Activated CD8-positive, alpha-beta T cell treated with anti-CD3 and anti-CD28 coated beads, Interleukin-2, amount 10 ng/mL, durations not matched to agents 7 days and 5 days (primary cell): ENCODE data around the gene MAMLD1. TPM values are rescaled to one million over a fixed set of nuclear protein-coding genes. Genes with fewer than 3 reads are reported as not detected.

ENCODE experiments used
- ATAC-seq: fragments of 150-1000 bp; cut with Tn5 transposase; one replicate; pipeline ENCODE4 v1.10.0; 2021; ENCODE audit warnings: moderate library complexity
- CTCF ChIA-PET: fragments of 350-600 bp; sonication (Branson Sonifier 250); formaldehyde crosslinking; loops from one replicate; lab custom pipeline; 2021; ENCODE audit warnings: antibody characterized with exemption; lab: Charles Lee
- POLR2A ChIA-PET: fragments of 350-600 bp; sonication (Branson Sonifier 250); formaldehyde crosslinking; loops from one replicate; lab custom pipeline; 2021; ENCODE audit warnings: antibody characterized with exemption; lab: Charles Lee
- DNase-seq: peaks from one replicate; pipeline ENCODE4 v3.0.0-alpha.2; 2020
- H3K27ac Mint-ChIP-seq: one replicate; pipeline ENCODE4 v1.8.0; 2021; ENCODE audit warnings: mild to moderate bottlenecking, mixed read lengths
- H3K27me3 Mint-ChIP-seq: one replicate; pipeline ENCODE4 v1.8.0; 2021; ENCODE audit warnings: low read depth, mixed read lengths
- H3K36me3 Mint-ChIP-seq: one replicate; pipeline ENCODE4 v1.8.0; 2021; ENCODE audit warnings: low read depth, mixed read lengths
- H3K4me1 Mint-ChIP-seq: one replicate; pipeline ENCODE4 v1.8.0; 2021; ENCODE audit warnings: low read depth, mixed read lengths
- H3K4me3 Mint-ChIP-seq: one replicate; pipeline ENCODE4 v1.8.0; 2021; ENCODE audit warnings: mild to moderate bottlenecking, mixed read lengths
- H3K9me3 Mint-ChIP-seq: one replicate; pipeline ENCODE4 v1.8.0; 2022; ENCODE audit warnings: mixed read lengths; ENCODE audit not compliant: insufficient read depth
- total RNA-seq, 2 experiments: library from RNA; stranded (reverse); gene quantifications; one replicate each; pipeline ENCODE4 v1.2.3, GENCODE V29; 2021

Gene MAMLD1
- total RNA-seq, 2 experiments from 2014 or later, result 0.81 to 1.4 TPM

DNA sequence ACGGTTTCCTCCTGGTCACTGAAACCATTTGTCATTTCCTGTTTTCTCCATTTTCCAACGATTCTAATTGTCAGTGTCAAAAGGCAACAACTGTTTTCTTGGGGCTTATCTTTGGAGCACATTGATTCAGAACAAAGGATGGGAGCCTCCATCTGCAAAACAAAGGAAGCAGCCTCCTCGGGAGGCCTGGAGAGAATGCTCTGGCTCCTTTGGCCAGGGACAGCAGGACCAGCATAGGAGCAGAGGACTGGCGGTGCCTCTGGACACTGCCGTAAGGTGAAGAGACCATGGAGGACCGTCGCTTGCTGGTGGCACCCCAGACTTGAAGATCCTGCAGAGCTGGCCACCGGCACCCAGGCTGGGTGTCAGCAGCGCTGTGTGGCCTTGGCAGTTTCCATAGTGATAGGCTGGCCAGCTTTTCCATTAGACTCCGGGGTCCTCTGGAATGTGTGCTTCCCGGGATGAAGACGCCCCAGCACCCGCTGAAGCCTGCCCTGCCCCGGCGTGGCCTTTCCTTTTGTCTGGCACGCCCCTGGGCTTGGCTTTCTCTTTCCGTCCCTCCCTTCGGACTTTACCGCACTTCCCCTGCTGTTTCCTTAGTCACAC, 144.2 kb downstream of the MAMLD1 start:
- no peaks in the 10 kb centered on the region for H3K36me3 Mint-ChIP-seq
- ChIA-PET POLR2A (no interaction called here), CTCF (no interaction called here)
- H3K4me1 Mint-ChIP-seq, result peaks cover 7% of the 10 kb centered on the region
- no peaks in the 10 kb centered on the region for H3K27me3 Mint-ChIP-seq
- no peaks in the 10 kb centered on the region for H3K9me3 Mint-ChIP-seq
- DNase-seq (no peak), ATAC-seq (no peak)
- no peak overlapping the region for H3K27ac Mint-ChIP-seq
- H3K4me3 Mint-ChIP-seq, result no peak overlapping the region

DNA sequence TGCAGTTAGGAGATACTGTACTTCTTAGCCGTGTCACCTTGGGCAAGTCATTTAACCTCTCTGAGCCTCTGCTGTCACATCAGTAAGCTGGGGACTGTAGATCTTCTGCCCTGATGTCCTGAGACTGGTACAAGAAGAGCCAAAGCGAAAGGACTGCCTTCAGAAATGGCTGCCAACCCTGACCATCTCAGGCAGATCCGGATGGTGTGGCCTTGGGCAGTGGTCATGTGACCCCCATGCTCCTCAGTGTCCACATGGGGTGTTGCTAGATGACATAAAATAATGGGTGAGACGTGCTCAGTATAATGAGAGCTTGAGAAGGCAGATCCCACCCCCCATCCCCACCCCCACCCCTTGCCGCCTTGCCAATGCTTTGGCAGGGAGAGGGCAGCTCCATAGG, 144.9 kb downstream of the MAMLD1 start:
- Mint-ChIP-seq H3K27me3 (no peaks in the 10 kb centered on the region), H3K4me3 (no peak overlapping the region), H3K27ac (no peak overlapping the region), H3K4me1 (peaks cover 7% of the 10 kb centered on the region), H3K36me3 (no peaks in the 10 kb centered on the region), H3K9me3 (no peaks in the 10 kb centered on the region)
- ChIA-PET POLR2A (no interaction called here), CTCF (no interaction called here)
- DNase-seq (no peak), ATAC-seq (no peak)

DNA sequence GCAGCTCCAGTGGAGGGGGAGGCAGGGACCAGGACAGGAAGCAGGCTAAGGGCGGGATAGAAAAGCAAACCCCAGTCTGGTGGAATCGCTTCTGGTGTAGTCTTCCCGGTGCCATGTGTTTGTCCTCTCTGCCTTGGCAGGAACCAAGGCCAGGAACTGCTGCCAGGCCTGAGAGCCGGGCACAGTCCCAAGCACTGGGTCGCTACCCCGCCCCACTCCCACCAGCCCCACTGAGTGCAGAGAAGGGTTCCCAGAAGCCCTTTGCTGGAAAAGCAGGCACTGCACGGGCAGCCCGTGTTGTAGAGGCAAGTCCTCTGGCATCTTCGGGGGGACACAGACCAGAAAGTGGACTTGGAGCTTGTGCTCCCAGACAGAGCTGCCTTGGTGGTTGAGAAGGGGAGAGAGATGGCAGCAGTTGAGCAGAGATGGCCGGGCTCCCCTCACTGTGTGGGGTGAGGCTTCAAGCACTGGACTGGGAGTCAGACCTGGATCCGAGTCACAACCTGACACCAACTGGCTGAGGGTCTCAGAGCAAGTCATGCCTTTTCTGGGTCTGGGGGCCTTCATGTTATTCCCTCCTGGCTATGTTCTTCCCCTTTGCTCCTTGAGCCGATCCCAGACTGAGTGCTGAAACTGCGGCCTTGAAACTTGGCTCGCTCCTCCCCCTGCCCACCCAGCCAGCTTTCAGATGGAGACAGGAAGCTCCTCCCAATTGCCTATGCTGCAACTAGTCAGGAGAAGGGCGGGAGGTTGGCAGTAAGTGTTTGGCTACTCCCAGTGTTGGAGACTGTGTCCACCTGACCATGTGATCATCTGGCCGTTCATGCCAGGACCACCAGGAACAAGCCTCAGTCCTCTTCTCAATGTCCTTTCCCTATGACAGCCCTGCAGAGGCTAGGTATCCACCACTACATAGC, 145.6 kb downstream of the MAMLD1 start:
- ChIA-PET CTCF (no interaction called here), POLR2A (no interaction called here)
- peaks cover 7% of the 10 kb centered on the region for H3K4me1 Mint-ChIP-seq
- no peaks in the 10 kb centered on the region for H3K9me3 Mint-ChIP-seq
- no peaks in the 10 kb centered on the region for H3K27me3 Mint-ChIP-seq
- H3K27ac Mint-ChIP-seq, result no peak overlapping the region
- DNase-seq (no peak), ATAC-seq (no peak)
- H3K36me3 Mint-ChIP-seq, result no peaks in the 10 kb centered on the region
- no peak overlapping the region for H3K4me3 Mint-ChIP-seq

DNA sequence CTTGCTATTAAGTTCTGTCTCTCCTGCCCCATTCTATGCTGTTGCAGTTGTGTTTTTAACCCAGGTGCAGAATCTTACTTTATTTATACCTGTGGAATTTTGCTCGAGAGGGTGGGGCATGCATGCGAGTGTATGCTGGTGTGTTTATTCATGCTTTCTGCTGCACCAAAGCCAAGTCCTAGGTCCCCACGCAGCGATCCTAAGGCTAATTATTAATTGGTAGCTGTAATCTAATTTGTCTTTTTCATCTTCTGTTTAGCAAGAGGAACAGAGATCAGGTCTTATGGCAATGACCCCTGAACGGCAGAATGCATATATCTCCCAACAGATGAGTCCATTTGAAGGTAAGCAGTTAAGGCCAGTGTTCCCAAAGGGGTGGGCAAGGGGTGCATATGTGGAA, 146.6 kb downstream of the MAMLD1 start:
- Mint-ChIP-seq H3K4me3 (no peak overlapping the region), H3K36me3 (no peaks in the 10 kb centered on the region)
- CTCF ChIA-PET, result no interaction called here

GRCh38 chrX:150512461-150512901, 149.4 kb downstream of the MAMLD1 start:
- Mint-ChIP-seq H3K27me3 (no peaks in the 10 kb centered on the region), H3K4me3 (no peak overlapping the region), H3K27ac (no peak overlapping the region), H3K9me3 (no peaks in the 10 kb centered on the region), H3K4me1 (peaks cover 2% of the 10 kb centered on the region), H3K36me3 (no peaks in the 10 kb centered on the region)
- CTCF ChIA-PET, result no interaction called here
- DNase-seq, result no peak
- POLR2A ChIA-PET, result no interaction called here
- ATAC-seq, result no peak

More for the DNA sequence above, 146.6 kb downstream of the MAMLD1 start:
- Mint-ChIP-seq H3K27ac (no peak overlapping the region), H3K27me3 (no peaks in the 10 kb centered on the region), H3K4me1 (peaks cover 7% of the 10 kb centered on the region), H3K9me3 (no peaks in the 10 kb centered on the region)
- ATAC-seq (no peak), DNase-seq (no peak)
- POLR2A ChIA-PET, result no interaction called here

DNA sequence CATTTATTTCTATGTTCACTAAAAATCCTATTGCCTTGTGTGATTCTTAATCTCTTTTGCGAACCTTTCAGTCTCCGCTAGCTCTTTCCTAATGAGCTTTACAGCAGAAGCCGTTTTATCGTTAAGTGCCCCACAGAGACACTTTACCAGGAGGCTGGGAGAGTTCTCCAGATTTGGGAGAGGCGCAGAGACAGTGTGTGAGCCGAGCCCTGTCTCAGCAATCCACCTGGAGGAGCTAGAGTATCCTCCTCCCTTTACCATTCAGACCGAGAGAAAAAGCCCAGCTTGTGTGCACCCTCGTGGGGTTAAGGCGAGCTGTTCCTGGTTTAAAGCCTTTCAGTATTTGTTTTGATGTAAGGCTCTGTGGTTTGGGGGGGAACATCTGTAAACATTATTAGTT, 150.4 kb downstream of the MAMLD1 start:
- Mint-ChIP-seq H3K27me3 (no peaks in the 10 kb centered on the region), H3K27ac (no peak overlapping the region), H3K4me3 (no peak overlapping the region), H3K36me3 (no peaks in the 10 kb centered on the region), H3K9me3 (no peaks in the 10 kb centered on the region), H3K4me1 (no peaks in the 10 kb centered on the region)
- DNase-seq (no peak), ATAC-seq (no peak)
- CTCF ChIA-PET, result no interaction called here
- POLR2A ChIA-PET, result no interaction called here

DNA sequence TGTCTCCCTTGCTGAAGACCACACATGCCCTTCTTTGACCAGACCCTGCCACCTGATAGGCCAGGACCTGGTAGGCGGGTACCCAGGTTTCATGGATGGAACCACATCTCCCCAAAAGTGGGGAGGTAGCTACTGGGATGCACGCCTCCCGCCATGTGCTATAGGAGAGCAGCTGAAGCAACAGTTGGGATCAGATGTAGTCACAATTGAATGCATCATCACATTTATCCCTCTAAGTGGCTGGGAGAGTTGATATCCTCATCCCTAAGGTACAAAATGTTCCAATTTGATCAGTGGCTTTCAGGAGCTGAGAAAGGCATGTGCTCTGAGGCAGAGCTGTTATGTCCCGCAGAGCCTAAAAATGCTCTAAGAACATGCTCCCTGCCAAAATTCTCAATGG, 151.3 kb downstream of the MAMLD1 start:
- Mint-ChIP-seq H3K4me3 (no peak overlapping the region), H3K27me3 (no peaks in the 10 kb centered on the region), H3K27ac (no peak overlapping the region), H3K9me3 (no peaks in the 10 kb centered on the region), H3K4me1 (no peaks in the 10 kb centered on the region), H3K36me3 (no peaks in the 10 kb centered on the region)
- ATAC-seq (no peak), DNase-seq (no peak)
- ChIA-PET POLR2A (no interaction called here), CTCF (interaction anchor here (1.1 kb wide), 1 partner anchor 150 kb away, joined by 3 read pairs; no protein-coding TSS in a partner anchor)

- DNase-seq, result no peak
- Mint-ChIP-seq H3K36me3 (no peaks in the 10 kb centered on the region), H3K27ac (no peak overlapping the region), H3K4me1 (no peaks in the 10 kb centered on the region), H3K4me3 (no peak overlapping the region), H3K9me3 (no peaks in the 10 kb centered on the region), H3K27me3 (no peaks in the 10 kb centered on the region)
- no peak for ATAC-seq
- CTCF ChIA-PET, result no interaction called here
- POLR2A ChIA-PET, result no interaction called here
Measured at GRCh38 chrX:150515801-150516200, 152.7 kb downstream of the MAMLD1 start.

DNA sequence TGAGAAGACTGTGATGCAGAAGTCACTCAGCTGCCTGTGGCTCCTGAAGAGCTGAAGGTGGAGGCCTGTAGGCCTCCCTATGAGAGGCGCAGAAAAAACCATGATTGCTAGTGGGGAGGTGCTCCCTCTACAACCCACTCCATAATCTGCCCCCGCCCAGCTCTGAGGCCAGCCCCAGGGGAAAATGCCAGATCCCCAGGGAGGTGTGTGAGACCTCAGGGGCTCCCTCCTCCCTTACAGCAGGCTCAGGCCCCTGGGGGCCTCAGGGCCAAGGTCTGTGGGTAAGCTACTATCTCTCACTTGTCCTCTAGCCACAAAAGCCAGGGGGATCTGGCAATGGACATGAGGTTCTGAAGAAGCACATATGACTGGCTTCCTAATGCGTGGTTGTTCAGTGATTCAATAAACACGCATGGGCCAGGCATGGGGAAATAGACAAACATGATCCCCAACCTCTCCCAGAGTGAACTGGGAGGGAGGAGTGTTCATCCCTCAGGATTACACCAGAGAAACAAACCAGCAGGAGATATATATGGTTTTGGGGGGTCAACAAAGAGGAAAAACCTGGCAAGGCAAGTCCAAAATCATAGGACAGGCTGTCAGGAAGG, 154.3 kb downstream of the MAMLD1 start:
- H3K27ac Mint-ChIP-seq, result no peak overlapping the region

DNA sequence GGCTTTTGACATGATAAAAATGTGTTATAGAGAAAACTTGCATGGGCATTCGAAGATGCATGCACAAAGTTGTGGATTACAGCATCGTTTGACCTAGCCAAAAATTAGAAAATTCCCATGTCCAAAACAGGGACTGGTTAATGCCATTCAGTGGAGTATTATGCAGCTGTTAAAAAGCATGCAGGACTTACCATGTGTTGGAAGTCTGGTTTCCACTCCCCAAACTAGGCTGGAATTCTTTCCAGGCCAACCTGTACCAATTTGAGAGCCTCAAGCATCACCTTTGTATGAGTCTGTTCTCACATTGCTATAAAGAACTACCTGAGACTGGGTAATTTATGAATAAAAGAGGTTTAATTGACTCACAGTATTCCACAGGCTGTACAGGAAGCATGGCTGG, 159.4 kb downstream of the MAMLD1 start:
- DNase-seq, result no peak
- H3K4me3 Mint-ChIP-seq, result no peak overlapping the region
- no peaks in the 10 kb centered on the region for H3K36me3 Mint-ChIP-seq
- no peaks in the 10 kb centered on the region for H3K4me1 Mint-ChIP-seq
- no peak overlapping the region for H3K27ac Mint-ChIP-seq
- ChIA-PET CTCF (no interaction called here), POLR2A (no interaction called here)
- H3K27me3 Mint-ChIP-seq, result peaks cover 6% of the 10 kb centered on the region
- no peaks in the 10 kb centered on the region for H3K9me3 Mint-ChIP-seq
- ATAC-seq, result no peak

More for the DNA sequence above, 154.3 kb downstream of the MAMLD1 start:
- ATAC-seq, result no peak
- ChIA-PET CTCF (interaction anchor here (0.9 kb wide), 1 partner anchor 29 kb away, joined by 3 read pairs; no protein-coding TSS in a partner anchor), POLR2A (no interaction called here)
- Mint-ChIP-seq H3K4me3 (no peak overlapping the region), H3K4me1 (no peaks in the 10 kb centered on the region), H3K27me3 (peaks cover 4% of the 10 kb centered on the region), H3K36me3 (no peaks in the 10 kb centered on the region), H3K9me3 (no peaks in the 10 kb centered on the region)
- no peak for DNase-seq

- Mint-ChIP-seq H3K27me3 (peaks cover 6% of the 10 kb centered on the region), H3K36me3 (no peaks in the 10 kb centered on the region), H3K9me3 (no peaks in the 10 kb centered on the region), H3K4me3 (no peak overlapping the region), H3K4me1 (no peaks in the 10 kb centered on the region), H3K27ac (no peak overlapping the region)
- ChIA-PET CTCF (no interaction called here), POLR2A (no interaction called here)
- ATAC-seq (no peak), DNase-seq (no peak)
Measured at GRCh38 chrX:150525061-150525919, 162.2 kb downstream of the MAMLD1 start.
